GM12874 (cell line): ENCODE measurements around the gene SOAT1.

Experiments
- TF ChIP-seq, protein P1 (sequence below): IDR thresholded peaks from 2 replicates; pipeline ENCODE4 v1.5.1; 2011; ENCODE audit warnings: low read depth, mild to moderate bottlenecking, control low read depth, low read length, moderate library complexity; ENCODE audit not compliant: insufficient read depth

SOAT1 gene

DNA sequence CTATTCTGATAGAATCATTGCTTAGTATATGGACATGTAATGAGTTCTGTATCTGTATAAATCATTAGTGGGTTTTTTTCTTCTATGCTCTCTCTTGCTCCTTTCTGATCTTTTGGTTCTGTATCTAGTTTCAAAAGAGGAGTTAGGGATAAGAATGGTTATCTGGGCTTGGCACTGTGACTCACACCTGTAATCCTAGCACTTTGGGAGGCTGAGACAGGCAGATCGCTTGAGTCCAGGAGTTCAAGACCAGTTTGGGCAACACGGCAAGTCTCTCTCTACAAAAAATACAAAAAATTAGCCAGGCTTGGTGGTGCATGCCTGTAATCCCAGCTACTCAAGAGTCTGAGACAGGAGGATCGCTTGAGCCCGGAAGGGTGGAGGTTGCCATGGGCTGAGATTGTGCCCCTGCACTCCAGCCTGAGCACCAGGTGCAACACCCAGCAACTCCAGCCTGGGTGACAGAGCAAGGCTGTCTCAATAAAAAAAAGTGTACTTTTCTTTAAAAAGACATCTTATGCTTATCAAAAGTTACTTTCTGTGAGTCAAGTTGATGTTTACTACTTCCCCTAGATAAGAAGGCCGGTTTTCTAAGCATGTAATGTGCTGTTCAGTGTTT lies 44.5 kb downstream of the SOAT1 start:
- TF ChIP-seq, protein P1, sequence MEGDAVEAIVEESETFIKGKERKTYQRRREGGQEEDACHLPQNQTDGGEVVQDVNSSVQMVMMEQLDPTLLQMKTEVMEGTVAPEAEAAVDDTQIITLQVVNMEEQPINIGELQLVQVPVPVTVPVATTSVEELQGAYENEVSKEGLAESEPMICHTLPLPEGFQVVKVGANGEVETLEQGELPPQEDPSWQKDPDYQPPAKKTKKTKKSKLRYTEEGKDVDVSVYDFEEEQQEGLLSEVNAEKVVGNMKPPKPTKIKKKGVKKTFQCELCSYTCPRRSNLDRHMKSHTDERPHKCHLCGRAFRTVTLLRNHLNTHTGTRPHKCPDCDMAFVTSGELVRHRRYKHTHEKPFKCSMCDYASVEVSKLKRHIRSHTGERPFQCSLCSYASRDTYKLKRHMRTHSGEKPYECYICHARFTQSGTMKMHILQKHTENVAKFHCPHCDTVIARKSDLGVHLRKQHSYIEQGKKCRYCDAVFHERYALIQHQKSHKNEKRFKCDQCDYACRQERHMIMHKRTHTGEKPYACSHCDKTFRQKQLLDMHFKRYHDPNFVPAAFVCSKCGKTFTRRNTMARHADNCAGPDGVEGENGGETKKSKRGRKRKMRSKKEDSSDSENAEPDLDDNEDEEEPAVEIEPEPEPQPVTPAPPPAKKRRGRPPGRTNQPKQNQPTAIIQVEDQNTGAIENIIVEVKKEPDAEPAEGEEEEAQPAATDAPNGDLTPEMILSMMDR: no peak

DNA sequence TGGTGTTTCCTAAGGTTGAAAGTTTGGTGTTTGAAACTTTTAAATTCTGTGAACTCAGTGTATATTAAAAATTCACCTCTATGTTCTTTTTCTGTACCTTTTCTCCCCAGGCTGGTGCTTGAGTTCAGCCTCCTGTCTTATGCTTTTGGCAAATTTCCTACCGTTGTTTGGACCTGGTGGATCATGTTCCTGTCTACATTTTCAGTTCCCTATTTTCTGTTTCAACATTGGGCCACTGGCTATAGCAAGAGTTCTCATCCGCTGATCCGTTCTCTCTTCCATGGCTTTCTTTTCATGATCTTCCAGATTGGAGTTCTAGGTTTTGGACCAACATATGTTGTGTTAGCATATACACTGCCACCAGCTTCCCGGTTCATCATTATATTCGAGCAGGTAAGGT lies 47.3 kb downstream of the SOAT1 start:
- TF ChIP-seq, protein P1: no peak

DNA sequence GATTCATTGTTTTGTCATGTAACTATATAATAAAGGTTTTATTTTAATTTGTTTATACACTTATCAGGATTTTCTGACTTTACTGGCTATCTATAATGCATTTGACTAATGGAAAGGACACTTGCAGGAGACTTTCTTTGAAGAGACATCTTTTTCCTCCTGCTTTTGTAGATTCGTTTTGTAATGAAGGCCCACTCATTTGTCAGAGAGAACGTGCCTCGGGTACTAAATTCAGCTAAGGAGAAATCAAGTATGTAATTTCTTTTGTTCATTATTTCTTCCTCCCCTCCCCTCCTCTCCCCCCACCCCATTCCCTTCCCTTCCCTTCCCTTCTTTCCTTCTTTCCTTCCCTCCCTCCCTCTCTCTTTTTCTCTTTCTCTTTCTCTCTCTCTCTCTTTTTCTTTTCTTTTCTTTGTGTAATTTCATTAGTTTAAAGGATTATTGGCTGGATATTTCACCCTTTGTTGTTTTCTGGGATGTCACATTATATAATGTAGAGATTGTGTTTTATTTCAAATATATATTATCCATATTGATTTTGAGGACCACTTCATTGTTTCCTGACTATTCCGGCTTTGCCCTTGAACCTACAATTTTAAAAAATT lies 48.4 kb downstream of the SOAT1 start:
- TF ChIP-seq, protein P1: no peak

DNA sequence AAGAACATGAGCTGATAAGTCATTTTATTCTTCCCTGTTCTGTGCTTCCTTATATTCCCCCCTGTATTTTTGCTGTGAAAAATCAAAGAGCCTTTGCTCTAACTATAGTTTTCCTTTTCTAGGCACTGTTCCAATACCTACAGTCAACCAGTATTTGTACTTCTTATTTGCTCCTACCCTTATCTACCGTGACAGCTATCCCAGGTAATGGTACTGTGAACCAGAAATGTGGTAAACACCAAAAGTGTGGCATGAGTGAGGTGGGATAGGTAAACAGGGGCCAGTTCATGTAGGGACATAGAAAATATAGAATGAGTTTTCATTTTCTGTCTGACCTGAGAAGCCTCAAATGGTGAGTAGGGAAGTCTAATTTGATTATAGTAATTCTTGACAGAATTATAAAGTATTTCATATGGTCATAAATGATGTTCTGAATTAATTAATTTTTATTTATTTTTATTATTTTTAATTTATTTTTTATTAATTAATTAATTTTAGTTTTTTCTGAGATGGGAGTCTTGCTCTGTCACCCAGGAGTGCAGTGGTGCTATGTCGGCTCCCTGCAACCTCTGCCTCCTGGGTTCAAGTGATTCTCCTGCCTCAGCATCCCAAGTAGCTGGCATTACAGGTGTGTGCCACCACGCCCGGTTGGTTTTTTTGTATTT lies 49.3 kb downstream of the SOAT1 start:
- TF ChIP-seq, protein P1: no peak

DNA sequence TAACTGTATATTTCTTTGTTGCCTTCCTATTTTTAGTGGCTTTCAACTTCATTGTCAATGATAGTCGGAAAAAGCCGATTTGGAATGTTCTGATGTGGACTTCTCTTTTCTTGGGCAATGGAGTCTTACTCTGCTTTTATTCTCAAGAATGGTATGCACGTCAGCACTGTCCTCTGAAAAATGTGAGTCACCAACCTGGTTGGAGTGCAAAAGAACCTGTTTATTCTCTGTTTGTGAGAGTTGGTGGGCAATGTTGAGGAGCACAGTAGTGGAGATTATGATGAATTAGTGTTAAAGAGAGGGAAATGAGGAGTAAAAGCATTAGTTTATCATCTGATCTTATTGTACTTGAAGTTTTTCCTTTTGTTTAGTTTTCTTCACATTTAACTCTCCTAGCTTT lies 57.7 kb downstream of the SOAT1 start:
- TF ChIP-seq, protein P1: no peak

DNA sequence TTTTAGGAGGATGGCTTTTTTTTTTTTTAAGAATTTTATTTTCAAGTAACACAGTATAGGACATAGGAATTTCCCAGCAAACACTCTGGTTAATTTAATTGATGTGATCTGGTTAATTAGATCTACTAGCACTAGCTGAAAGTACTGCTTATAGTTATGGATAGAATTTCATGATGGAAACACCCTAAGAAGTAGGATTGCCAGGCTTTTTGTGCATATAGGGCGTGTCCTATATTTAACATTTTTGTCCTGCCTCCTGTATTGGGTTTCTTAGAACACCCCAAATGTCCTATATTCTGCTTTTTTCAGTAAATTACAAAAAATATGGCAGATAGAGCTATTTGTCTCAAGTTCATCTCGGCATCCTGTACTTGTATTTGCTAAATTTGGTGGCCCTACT lies 58.6 kb downstream of the SOAT1 start:
- TF ChIP-seq, protein P1: no peak

DNA sequence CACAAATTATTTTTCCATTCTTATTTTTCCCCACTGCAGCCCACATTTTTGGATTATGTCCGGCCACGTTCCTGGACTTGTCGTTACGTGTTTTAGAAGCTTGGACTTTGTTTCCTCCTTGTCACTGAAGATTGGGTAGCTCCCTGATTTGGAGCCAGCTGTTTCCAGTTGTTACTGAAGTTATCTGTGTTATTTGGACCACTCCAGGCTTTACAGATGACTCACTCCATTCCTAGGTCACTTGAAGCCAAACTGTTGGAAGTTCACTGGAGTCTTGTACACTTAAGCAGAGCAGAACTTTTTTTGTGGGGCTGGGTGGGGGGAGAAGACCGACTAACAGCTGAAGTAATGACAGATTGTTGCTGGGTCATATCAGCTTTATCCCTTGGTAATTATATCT lies 59.9 kb downstream of the SOAT1 start:
- TF ChIP-seq, protein P1: no peak
